Peyer's patch (tissue), 4 donors: ENCODE results near the gene EPHB2. TPM values are rescaled to one million over a fixed set of nuclear protein-coding genes. Genes with fewer than 3 reads are reported as not detected.

ENCODE experiments used
- DNase-seq, 3 donors: peaks; one replicate each; pipeline ENCODE4 v3.0.0-alpha.2; 2017 to 2019
- H3K27ac ChIP-seq, 4 donors: fragments of 200-600 bp; sonication (generic); one replicate each; pipeline ENCODE4 v1.5.1; 2016 to 2019
- H3K27me3 ChIP-seq, 2 donors: fragments of 200-600 bp; sonication (generic); one replicate each; pipeline ENCODE4 v1.5.1; 2019
- H3K36me3 ChIP-seq, 3 donors: fragments of 200-600 bp; sonication (generic); one replicate each; pipeline ENCODE4 v1.5.1; 2016 to 2019
- H3K4me1 ChIP-seq, 4 donors: fragments of 200-600 bp; sonication (generic); one replicate each; pipeline ENCODE4 v1.5.1; 2016 to 2019
- H3K4me3 ChIP-seq, 4 donors: fragments of 200-600 bp; sonication (generic); 1 replicate in 3 of 4; 2 replicates in 1 of 4; pipeline ENCODE4 v1.5.1; 2016 to 2019; ENCODE audit warnings: mild to moderate bottlenecking in 1 of 4
- H3K9me3 ChIP-seq, 4 donors: fragments of 200-600 bp; sonication (generic); one replicate each; pipeline ENCODE4 v1.5.1; 2016 to 2019; ENCODE audit warnings: mild to moderate bottlenecking in 1 of 4
- CTCF ChIP-seq, 6 experiments: fragments of 450-650 bp in 4 of 6; fragments of 200-600 bp in 2 of 6; sonication (generic) in 1 of 6; IDR thresholded peaks; one replicate each; pipeline ENCODE4 v1.5.1; 2017 to 2019; ENCODE audit warnings: antibody characterized with exemption in 6 of 6, mild to moderate bottlenecking in 3 of 6, moderate library complexity in 1 of 6
- POLR2A ChIP-seq, 2 donors: fragments of 450-650 bp; IDR thresholded peaks; one replicate each; pipeline ENCODE4 v1.5.1; 2017; ENCODE audit warnings: antibody characterized with exemption in 2 of 2, mild to moderate bottlenecking in 2 of 2, moderate library complexity in 2 of 2
- total RNA-seq, 4 donors: library from RNA; depleted of rRNA; stranded (reverse); fragments of >200 nt; gene quantifications; one replicate each; pipeline ENCODE4 v1.1.0, GENCODE V29; 2016

EPHB2 gene
- total RNA-seq, 4 donors from 2014 or later: 24.5 to 71.0 (median 53.9) TPM

GRCh38 chr1:22828484-22829308 is 118.1 kb downstream of the EPHB2 start:
- TF ChIP-seq POLR2A (IDR thresholded peaks at IDR 0.05) (no peak), CTCF (IDR thresholded peaks at IDR 0.05) (no peak)
- Histone ChIP-seq H3K27me3 (no peaks in the 10 kb centered on the region), H3K27ac (no peak overlapping the region), H3K4me1 (peaks cover 0 to 8% (median 0%) of the 10 kb centered on the region in 4 donors), H3K36me3 (no peaks in the 10 kb centered on the region), H3K4me3 (no peak overlapping the region), H3K9me3 (no peaks in the 10 kb centered on the region)
- DNase-seq: no peak

GRCh38 chr1:22829309-22829989 is 118.8 kb downstream of the EPHB2 start:
- DNase-seq: no peak
- no peak overlapping the region for H3K4me3 ChIP-seq
- H3K4me1 ChIP-seq: peaks cover 0 to 8% (median 0%) of the 10 kb centered on the region in 4 donors
- no peaks in the 10 kb centered on the region for H3K36me3 ChIP-seq
- no peak overlapping the region for H3K27ac ChIP-seq
- TF ChIP-seq CTCF (IDR thresholded peaks at IDR 0.05): no peak
- TF ChIP-seq POLR2A (IDR thresholded peaks at IDR 0.05): no peak
- no peaks in the 10 kb centered on the region for H3K27me3 ChIP-seq
- no peaks in the 10 kb centered on the region for H3K9me3 ChIP-seq

DNA sequence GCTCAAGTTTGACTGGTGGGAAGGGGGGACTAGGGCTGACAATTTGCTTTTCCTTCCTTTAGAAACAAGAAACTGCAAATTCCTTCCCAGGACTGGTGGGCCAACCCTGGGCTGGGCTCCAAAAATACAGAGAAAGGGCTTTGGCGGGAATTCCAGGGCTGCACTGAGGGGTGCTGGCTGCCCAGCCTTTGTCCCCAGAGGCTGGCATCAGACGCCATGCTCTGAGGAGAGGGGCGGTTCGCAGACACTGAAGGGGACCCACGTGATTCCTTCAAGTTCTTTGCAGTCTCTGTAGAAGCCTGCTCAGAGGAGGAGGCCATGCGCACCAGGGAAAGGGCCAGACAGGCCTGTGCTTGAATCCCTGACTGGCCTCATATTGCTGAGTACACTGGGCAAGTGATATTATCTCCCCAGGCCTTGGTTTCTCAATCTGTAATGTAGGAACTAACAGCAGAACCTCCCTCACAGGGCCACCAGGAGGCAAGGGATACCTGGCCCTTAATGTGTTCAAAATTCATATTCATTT is 119.5 kb downstream of the EPHB2 start:
- Histone ChIP-seq H3K4me3 (no peak overlapping the region), H3K36me3 (no peaks in the 10 kb centered on the region), H3K9me3 (no peaks in the 10 kb centered on the region), H3K4me1 (peaks cover 0 to 8% (median 0%) of the 10 kb centered on the region in 4 donors), H3K27me3 (no peaks in the 10 kb centered on the region), H3K27ac (no peak overlapping the region)
- DNase-seq: no peak
- TF ChIP-seq CTCF (IDR thresholded peaks at IDR 0.05): no peak
- TF ChIP-seq POLR2A (IDR thresholded peaks at IDR 0.05): no peak

- no peaks in the 10 kb centered on the region for H3K9me3 ChIP-seq
- H3K4me3 ChIP-seq: no peak overlapping the region
- H3K27ac ChIP-seq: no peak overlapping the region
- peaks cover 0 to 8% (median 0%) of the 10 kb centered on the region in 4 donors for H3K4me1 ChIP-seq
- TF ChIP-seq POLR2A (IDR thresholded peaks at IDR 0.05): no peak
- no peak for DNase-seq
- no peaks in the 10 kb centered on the region for H3K27me3 ChIP-seq
- H3K36me3 ChIP-seq: no peaks in the 10 kb centered on the region
Measured at GRCh38 chr1:22830757-22831340, 120.2 kb downstream of the EPHB2 start.

- peak in 2 of 3 donors; percentile 79 to 86 for DNase-seq
- H3K4me1 ChIP-seq: peaks cover 0 to 3% (median 0%) of the 10 kb centered on the region in 4 donors
- H3K27ac ChIP-seq: peak overlapping the region in 3 of 4 donors; percentile 27 to 69 (median 37)
- H3K27me3 ChIP-seq: no peaks in the 10 kb centered on the region
- no peaks in the 10 kb centered on the region for H3K36me3 ChIP-seq
- no peak overlapping the region for H3K4me3 ChIP-seq
- H3K9me3 ChIP-seq: no peaks in the 10 kb centered on the region
- TF ChIP-seq CTCF (IDR thresholded peaks at IDR 0.05) (no peak), POLR2A (IDR thresholded peaks at IDR 0.05) (no peak)
Measured at GRCh38 chr1:22831729-22832413, 121.2 kb downstream of the EPHB2 start.
